Common myeloid progenitor, CD34-positive (primary cell): ENCODE measurements around the gene MPP3.

ENCODE experiments used
- CTCF ChIA-PET: fragments of 350-600 bp; sonication (Branson Sonifier 250); formaldehyde crosslinking; loops from one replicate; lab custom pipeline; 2021; ENCODE audit warnings: antibody characterized with exemption; lab: Charles Lee
- POLR2A ChIA-PET: fragments of 350-600 bp; sonication (Branson Sonifier 250); formaldehyde crosslinking; loops from one replicate; lab custom pipeline; 2021; ENCODE audit warnings: antibody characterized with exemption; lab: Charles Lee
- DNase-seq, 3 donors: peaks; one replicate each; pipeline versions ENCODE4 v3.0.0 to v3.0.0-alpha.2; 2013
- H3K27ac ChIP-seq, 2 experiments: 1 replicate in 1 of 2; 2 replicates in 1 of 2; pipeline ENCODE4 v1.7.0; 2013; ENCODE audit warnings: inconsistent platforms in 2 of 2, low read length in 2 of 2, mild to moderate bottlenecking in 2 of 2, low read depth in 1 of 2, moderate library complexity in 1 of 2; ENCODE audit not compliant: severe bottlenecking in 2 of 2, insufficient read depth in 1 of 2, poor library complexity in 1 of 2
- H3K27me3 ChIP-seq, 5 experiments: replicated peaks in 2 of 5; 1 replicate in 3 of 5; 2 replicates in 2 of 5; pipeline versions ENCODE4 v1.6.1 to v1.7.0; 2013; ENCODE audit warnings: low read length in 4 of 5, mild to moderate bottlenecking in 2 of 5, moderate library complexity in 2 of 5, inconsistent platforms in 1 of 5; ENCODE audit not compliant: insufficient read depth in 5 of 5, control insufficient read depth in 4 of 5
- H3K36me3 ChIP-seq, 4 experiments: 1 replicate in 2 of 4; 2 replicates in 2 of 4; pipeline versions ENCODE4 v1.6.1 to v1.7.0; 2013; ENCODE audit warnings: low read length in 3 of 4, control low read depth in 1 of 4, mild to moderate bottlenecking in 1 of 4; ENCODE audit not compliant: control insufficient read depth in 4 of 4, insufficient read depth in 4 of 4
- H3K4me1 ChIP-seq, 4 experiments: 1 replicate in 3 of 4; 2 replicates in 1 of 4; pipeline versions ENCODE4 v1.6.1 to v1.7.1; 2013; ENCODE audit warnings: low read length in 3 of 4, mild to moderate bottlenecking in 3 of 4, control low read depth in 1 of 4, inconsistent platforms in 1 of 4, moderate library complexity in 1 of 4; ENCODE audit not compliant: control insufficient read depth in 4 of 4, insufficient read depth in 4 of 4; ENCODE audit errors: control extremely low read depth in 1 of 4
- H3K4me3 ChIP-seq, 7 experiments: 1 replicate in 4 of 7; 2 replicates in 3 of 7; pipeline versions ENCODE4 v1.5.1 to v1.7.0; 2013; ENCODE audit warnings: mild to moderate bottlenecking in 7 of 7, low read length in 6 of 7, moderate library complexity in 6 of 7, inconsistent platforms in 2 of 7, low read depth in 2 of 7, control low read depth in 1 of 7; ENCODE audit not compliant: insufficient read depth in 4 of 7, control insufficient read depth in 1 of 7; ENCODE audit errors: extremely low read depth in 1 of 7
- H3K9me3 ChIP-seq, 5 experiments: 1 replicate in 4 of 5; 2 replicates in 1 of 5; pipeline versions ENCODE4 v1.6.1 to v1.7.1; 2013; ENCODE audit warnings: low read length in 4 of 5, mild to moderate bottlenecking in 2 of 5, inconsistent platforms in 1 of 5, low read depth in 1 of 5, moderate library complexity in 1 of 5; ENCODE audit not compliant: control insufficient read depth in 4 of 5, insufficient read depth in 2 of 5; ENCODE audit errors: control extremely low read depth in 1 of 5
- WGBS: methylation state at CpG from one replicate; pipeline ENCODE4 v1.1.5; 2013; ENCODE audit not compliant: insufficient coverage; 5-methylcytosine and 5-hydroxymethylcytosine counted together

MPP3 gene

GRCh38 chr17:43766413-43767052, 66.4 kb downstream of the MPP3 start:
- DNase-seq, result peak; percentile 50 to 69 (median 52)
- Histone ChIP-seq H3K36me3 (peaks cover 2 to 54% (median 20%) of the 10 kb centered on the region in 4 experiments), H3K4me1 (peaks cover 13 to 50% (median 48%) of the 10 kb centered on the region in 4 experiments), H3K4me3 (no peak overlapping the region), H3K27ac (no peak overlapping the region), H3K9me3 (no peaks in the 10 kb centered on the region), H3K27me3 (no peaks in the 10 kb centered on the region)
- ChIA-PET CTCF (interaction anchor here (0.7 to 20.0 kb wide), 17 partner anchors 9 to 193 kb away, joined by 3 to 555 read pairs (median 4); partner anchors contain the start of genes CD300LG and CFAP97D1), POLR2A (no interaction called here)
- 87% methylated on average over 3 of the region's 7 CpGs for WGBS

DNA sequence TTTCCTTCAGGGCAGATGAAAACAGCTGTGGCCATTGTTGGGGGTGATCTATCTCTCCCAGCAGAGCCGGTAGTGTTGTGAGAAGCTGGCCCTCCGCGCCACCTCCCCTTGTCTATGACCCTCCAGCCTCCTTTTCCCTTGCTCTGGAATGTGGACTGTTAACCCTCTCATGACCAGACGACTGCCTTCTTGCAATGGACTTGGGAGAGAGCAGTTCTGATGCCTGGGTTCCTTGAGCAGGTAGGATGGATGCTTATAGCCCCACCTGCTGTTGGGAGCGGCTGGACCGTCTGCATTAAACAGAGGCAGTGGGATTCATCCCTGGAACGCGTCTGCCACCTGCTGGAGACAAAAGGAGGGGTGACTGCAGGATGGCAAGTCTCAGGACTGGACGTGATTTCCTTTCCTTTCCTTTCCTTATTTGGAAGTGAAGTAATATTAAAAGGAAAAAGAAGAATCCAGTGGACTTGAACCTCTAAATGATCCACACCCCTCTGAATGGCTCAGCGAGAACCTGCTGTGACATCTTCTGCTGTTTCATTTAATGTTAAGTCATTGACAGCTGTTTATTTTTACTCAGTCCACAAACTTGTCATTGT, 72.6 kb downstream of the MPP3 start:
- POLR2A ChIA-PET, result interaction anchor here (1.1 kb wide), 1 partner anchor 66 kb away, joined by 4 read pairs; no protein-coding TSS in a partner anchor
- 25% methylated on average over 4 of the region's 10 CpGs for WGBS
- Histone ChIP-seq H3K27ac (no peak overlapping the region), H3K36me3 (peaks cover 0 to under 1% (median 0%) of the 10 kb centered on the region in 4 experiments), H3K27me3 (peaks cover 0 to 35% (median 23%) of the 10 kb centered on the region in 5 experiments), H3K4me3 (no peak overlapping the region), H3K4me1 (peaks cover 0 to 7% (median 5%) of the 10 kb centered on the region in 4 experiments), H3K9me3 (no peaks in the 10 kb centered on the region)
- DNase-seq, result peak; percentile 87 to 93 (median 90)
- CTCF ChIA-PET, result interaction anchor here (0.6 to 20.0 kb wide), 35 partner anchors 9 to 239 kb away, joined by 3 to 555 read pairs (median 4); partner anchors contain the start of gene CD300LG

GRCh38 chr17:43759836-43760235, 73.1 kb downstream of the MPP3 start:
- CTCF ChIA-PET, result interaction anchor here (0.6 to 20.0 kb wide), 26 partner anchors 9 to 238 kb away, joined by 3 to 555 read pairs (median 4); no protein-coding TSS in a partner anchor
- H3K27ac ChIP-seq, result no peak overlapping the region
- 94% methylated on average over 6 of the region's 7 CpGs for whole genome bisulfite sequencing
- H3K36me3 ChIP-seq, result no peaks in the 10 kb centered on the region
- no peak overlapping the region for H3K4me3 ChIP-seq
- POLR2A ChIA-PET, result no interaction called here
- H3K9me3 ChIP-seq, result no peaks in the 10 kb centered on the region
- no peak for DNase-seq
- peaks cover 0 to 11% (median 10%) of the 10 kb centered on the region in 4 experiments for H3K4me1 ChIP-seq
- peaks cover 0 to 40% (median 24%) of the 10 kb centered on the region in 5 experiments for H3K27me3 ChIP-seq

GRCh38 chr17:43758497-43759174, 74.3 kb downstream of the MPP3 start, which contains the start of gene SOST:
Gene SOST, minus strand, starts transcription at chr17:43758791. Its CDS starts 50 bp downstream, at chr17:43758741.
- peaks cover 0 to 50% (median 28%) of the 10 kb centered on the region in 5 experiments for H3K27me3 ChIP-seq
- no peak for DNase-seq
- H3K9me3 ChIP-seq, result no peaks in the 10 kb centered on the region
- peaks cover 0 to 11% (median 9%) of the 10 kb centered on the region in 4 experiments for H3K4me1 ChIP-seq
- 97% methylated on average over 22 of the region's 24 CpGs for WGBS
- no peaks in the 10 kb centered on the region for H3K36me3 ChIP-seq
- no peak within 1 kb of the TSS for H3K4me3 ChIP-seq
- no peak within 1 kb of the TSS for H3K27ac ChIP-seq
- ChIA-PET CTCF (interaction anchor here (0.9 to 20.0 kb wide), 11 partner anchors 8 to 316 kb away, joined by 3 to 555 read pairs (median 7); no protein-coding TSS in a partner anchor), POLR2A (no interaction called here)

GRCh38 chr17:43758086-43758485, 74.9 kb downstream of the MPP3 start:
- Histone ChIP-seq H3K27ac (no peak overlapping the region), H3K4me3 (no peak overlapping the region), H3K36me3 (no peaks in the 10 kb centered on the region), H3K9me3 (no peaks in the 10 kb centered on the region), H3K27me3 (peaks cover 0 to 50% (median 28%) of the 10 kb centered on the region in 5 experiments), H3K4me1 (peaks cover 0 to 11% (median 9%) of the 10 kb centered on the region in 4 experiments)
- 91% methylated on average over 5 of the region's 6 CpGs for WGBS
- no peak for DNase-seq
- ChIA-PET CTCF (interaction anchor here (0.9 to 20.0 kb wide), 9 partner anchors 9 to 182 kb away, joined by 3 to 555 read pairs (median 4); no protein-coding TSS in a partner anchor), POLR2A (no interaction called here)

DNA sequence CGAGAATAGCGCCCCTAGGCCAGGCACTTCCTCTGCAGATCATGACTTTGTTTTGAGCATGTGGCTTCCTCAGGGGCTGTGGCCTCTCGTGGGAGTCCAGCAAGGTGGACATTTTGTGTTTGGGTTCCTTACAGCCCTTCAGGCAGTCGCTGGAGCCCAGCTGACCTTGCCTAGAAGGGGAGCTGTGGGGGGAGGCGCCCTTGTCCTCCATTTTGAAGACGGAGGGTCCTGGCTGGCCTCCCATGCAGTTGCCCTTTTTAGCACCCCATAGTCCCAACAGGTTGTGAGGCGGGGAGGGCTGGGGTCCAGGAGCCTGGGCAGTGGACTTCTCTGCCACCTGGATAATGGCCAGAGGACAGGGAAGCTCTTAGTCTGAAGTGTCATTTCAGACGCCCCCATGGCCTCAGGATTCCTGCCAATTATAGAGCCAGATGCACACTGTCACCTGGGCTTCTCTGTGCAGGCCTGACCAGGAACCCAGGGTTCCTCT, 75.7 kb downstream of the MPP3 start:
- CTCF ChIA-PET, result interaction anchor here (1.0 to 20.0 kb wide), 7 partner anchors 10 to 122 kb away, joined by 3 to 555 read pairs (median 4); no protein-coding TSS in a partner anchor
- H3K27me3 ChIP-seq, result peaks cover 0 to 50% (median 32%) of the 10 kb centered on the region in 5 experiments
- DNase-seq, result no peak
- no peak overlapping the region for H3K27ac ChIP-seq
- POLR2A ChIA-PET, result no interaction called here
- no peak overlapping the region for H3K4me3 ChIP-seq
- H3K4me1 ChIP-seq, result peaks cover 0 to 11% (median 9%) of the 10 kb centered on the region in 4 experiments
- H3K36me3 ChIP-seq, result no peaks in the 10 kb centered on the region
- 92% methylated on average over 7 of the region's 8 CpGs for WGBS
- H3K9me3 ChIP-seq, result no peaks in the 10 kb centered on the region
